Kidney epithelial cell (primary cell): ENCODE data around the gene SCARB2. TPM values are rescaled to one million over a fixed set of nuclear protein-coding genes. Genes with fewer than 3 reads are reported as not detected.

ENCODE experiments used
- DNase-seq: peaks from one replicate; pipeline ENCODE4 v3.0.0-alpha.2; 2010; ENCODE audit warnings: low read depth
- H3K27me3 ChIP-seq: 2 replicates; pipeline ENCODE4 v1.6.0; 2011; ENCODE audit warnings: low read length; ENCODE audit not compliant: control insufficient read depth, insufficient read depth
- H3K36me3 ChIP-seq: 2 replicates; pipeline ENCODE4 v1.5.1; 2011; ENCODE audit warnings: low read length; ENCODE audit not compliant: control insufficient read depth, insufficient read depth
- H3K4me3 ChIP-seq: 2 replicates; pipeline ENCODE4 v1.5.1; 2011; ENCODE audit warnings: low read depth, mild to moderate bottlenecking, control low read depth, low read length
- CTCF ChIP-seq: IDR thresholded peaks from 2 replicates; pipeline ENCODE4 v1.5.1; 2011; ENCODE audit warnings: mild to moderate bottlenecking, moderate library complexity, low read length, control low read depth, inconsistent platforms; ENCODE audit not compliant: insufficient read depth, poor library complexity, severe bottlenecking
- total RNA-seq: library from RNA; depleted of rRNA; stranded (reverse); fragments of >200 nt; gene quantifications from 2 replicates; pipeline ENCODE4 v1.2.3, GENCODE V29; 2015

The SCARB2 gene
- total RNA-seq, 1 donor from 2014 or later = 141 TPM

- no peaks in the 10 kb centered on the region for H3K27me3 ChIP-seq
- no peak for TF ChIP-seq CTCF
- H3K4me3 ChIP-seq = no peak overlapping the region
- H3K36me3 ChIP-seq = peaks cover 3% of the 10 kb centered on the region
- no peak for DNase-seq
Measured at GRCh38 chr4:76188149-76188548, 25.5 kb downstream of the SCARB2 start.

GRCh38 chr4:76187152-76187551 lies 26.5 kb downstream of the SCARB2 start:
- DNase-seq = no peak
- no peak for TF ChIP-seq CTCF
- Histone ChIP-seq H3K27me3 (no peaks in the 10 kb centered on the region), H3K4me3 (no peak overlapping the region), H3K36me3 (no peaks in the 10 kb centered on the region)

GRCh38 chr4:76182463-76182862 lies 31.2 kb downstream of the SCARB2 start:
- DNase-seq = no peak
- TF ChIP-seq CTCF = no peak
- Histone ChIP-seq H3K27me3 (no peaks in the 10 kb centered on the region), H3K4me3 (no peak overlapping the region), H3K36me3 (no peaks in the 10 kb centered on the region)

- TF ChIP-seq CTCF = peak; percentile 86
- Histone ChIP-seq H3K4me3 (no peak overlapping the region), H3K27me3 (no peaks in the 10 kb centered on the region), H3K36me3 (no peaks in the 10 kb centered on the region)
- DNase-seq = no peak
Measured at GRCh38 chr4:76179398-76180318, 34.0 kb downstream of the SCARB2 start.

- no peaks in the 10 kb centered on the region for H3K36me3 ChIP-seq
- H3K27me3 ChIP-seq = no peaks in the 10 kb centered on the region
- H3K4me3 ChIP-seq = no peak overlapping the region
- TF ChIP-seq CTCF = no peak
- no peak for DNase-seq
Measured at GRCh38 chr4:76178296-76178695, 35.3 kb downstream of the SCARB2 start.

GRCh38 chr4:76177709-76178108 lies 35.9 kb downstream of the SCARB2 start:
- Histone ChIP-seq H3K36me3 (no peaks in the 10 kb centered on the region), H3K4me3 (no peak overlapping the region), H3K27me3 (no peaks in the 10 kb centered on the region)
- no peak for TF ChIP-seq CTCF
- no peak for DNase-seq
